GM21390 (cell line): Measurements from ENCODE around the gene EEFSEC.

ENCODE experiments used
- ATAC-seq: cut with Tn5 transposase; IDR thresholded peaks from one replicate; pipeline ENCODE4 v1.9.1; 2021; ENCODE audit not compliant: unreplicated experiment

The EEFSEC gene

GRCh38 chr3:128435058-128435457 lies 281.8 kb downstream of the EEFSEC start:
- no peak for ATAC-seq

- no peak for ATAC-seq
Measured at GRCh38 chr3:128435561-128435960, 282.3 kb downstream of the EEFSEC start.

- no peak for ATAC-seq
Measured at GRCh38 chr3:128436214-128436613, 282.9 kb downstream of the EEFSEC start.

GRCh38 chr3:128438488-128439072 lies 285.3 kb downstream of the EEFSEC start:
- ATAC-seq, result no peak

GRCh38 chr3:128439226-128439625 lies 285.9 kb downstream of the EEFSEC start:
- ATAC-seq, result no peak

GRCh38 chr3:128442070-128442469 lies 288.8 kb downstream of the EEFSEC start:
- no peak for ATAC-seq

- ATAC-seq, result no peak
Measured at GRCh38 chr3:128442949-128443348, 289.7 kb downstream of the EEFSEC start.

- ATAC-seq, result no peak
Measured at GRCh38 chr3:128443771-128444170, 290.5 kb downstream of the EEFSEC start.

GRCh38 chr3:128445357-128445756 lies 292.1 kb downstream of the EEFSEC start:
- no peak for ATAC-seq

- no peak for ATAC-seq
Measured at GRCh38 chr3:128446821-128447220, 293.5 kb downstream of the EEFSEC start.

GRCh38 chr3:128447561-128448013 lies 294.3 kb downstream of the EEFSEC start:
- ATAC-seq, result no peak

- ATAC-seq, result no peak
Measured at GRCh38 chr3:128448491-128448890, 295.2 kb downstream of the EEFSEC start.

GRCh38 chr3:128449111-128449638 lies 295.9 kb downstream of the EEFSEC start:
- ATAC-seq, result no peak

GRCh38 chr3:128452120-128452519 lies 298.8 kb downstream of the EEFSEC start:
- no peak for ATAC-seq

- ATAC-seq, result no peak
Measured at GRCh38 chr3:128452678-128453275, 299.5 kb downstream of the EEFSEC start.

- ATAC-seq, result no peak
Measured at GRCh38 chr3:128453501-128454309, 300.4 kb downstream of the EEFSEC start.

GRCh38 chr3:128454310-128454618 lies 301.0 kb downstream of the EEFSEC start:
- no peak for ATAC-seq

- ATAC-seq, result no peak
Measured at GRCh38 chr3:128455116-128455515, 301.8 kb downstream of the EEFSEC start.

- no peak for ATAC-seq
Measured at GRCh38 chr3:128455786-128456748, 302.8 kb downstream of the EEFSEC start.

GRCh38 chr3:128456776-128457715 lies 303.8 kb downstream of the EEFSEC start:
- ATAC-seq, result no peak
